K562 (cell line): Measurements from ENCODE around the gene HOXA11. TPM values are rescaled to one million over a fixed set of nuclear protein-coding genes. Genes with fewer than 3 reads are reported as not detected.

Experiments used
- ATAC-seq: fragments of 200-7000 bp; cut with Tn5 transposase; 3 replicates; pipeline ENCODE4 v1.9.1; 2020; ENCODE audit warnings: moderate library complexity
- BruUV-seq: library from RNA; stranded (reverse); fragments of 400-500 nt; replicated peaks from 2 replicates; lab custom pipeline; 2021; lab: Mats Ljungman, UMichigan
- CTCF ChIA-PET: fragments of 300-600 bp; formaldehyde crosslinking; extraction: SDS; loops from one replicate; lab custom pipeline; 2021; ENCODE audit warnings: low intra/inter-chr PET ratio; lab: Yijun Ruan, JAX
- POLR2A ChIA-PET: fragments of 300-600, 350-650 bp; sonication (Branson Sonifier 250); formaldehyde crosslinking; extraction: SDS; loops from one replicate; lab custom pipeline; 2021; ENCODE audit warnings: antibody characterized with exemption, inconsistent platforms; lab: Yijun Ruan, JAX
- DNase-seq, 4 experiments: peaks; one replicate each; pipeline versions ENCODE4 v3.0.0 to v3.0.0-alpha.2; 2011 to 2018; ENCODE audit warnings: low spot score in 3 of 4, mixed read lengths in 3 of 4; ENCODE audit errors: extremely low read depth in 1 of 4
- FAIRE-seq: peaks from 2 replicates; lab custom pipeline; 2011; peaks lifted over from hg19 to GRCh38; lab: Jason Lieb, UNC
- H2AFZ ChIP-seq: 2 replicates; pipeline ENCODE4 v1.6.0; 2011; ENCODE audit warnings: low read depth, low read length, control low read depth, inconsistent platforms
- H3K27ac ChIP-seq: fragments of 200-600 bp; 3 replicates; pipeline ENCODE4 v1.8.0; 2011; ENCODE audit warnings: low read depth, mild to moderate bottlenecking, control low read depth, inconsistent platforms, low read length, moderate library complexity, mixed read lengths; ENCODE audit errors: extremely low read depth
- H3K27me3 ChIP-seq, 2 experiments: fragments of 300-600 bp in 1 of 2; 2 replicates in 1 of 2; 3 replicates in 1 of 2; pipeline versions ENCODE4 v1.6.0 to v1.8.0; 2011; ENCODE audit warnings: inconsistent platforms in 2 of 2, low read length in 2 of 2, mild to moderate bottlenecking in 1 of 2, mixed read lengths in 1 of 2, moderate library complexity in 1 of 2; ENCODE audit not compliant: control insufficient read depth in 2 of 2, insufficient read depth in 2 of 2
- H3K36me3 ChIP-seq: fragments of 300-600 bp; 3 replicates; pipeline ENCODE4 v1.8.0; 2011; ENCODE audit warnings: mild to moderate bottlenecking, low read length, inconsistent platforms; ENCODE audit not compliant: control insufficient read depth, insufficient read depth
- H3K4me1 ChIP-seq, 2 experiments: fragments of 200-600 bp in 1 of 2; replicated peaks in 1 of 2; 2 replicates in 1 of 2; 3 replicates in 1 of 2; pipeline versions ENCODE4 v1.5.1 to v1.8.0; 2011; ENCODE audit warnings: inconsistent platforms in 2 of 2, low read length in 2 of 2, mild to moderate bottlenecking in 1 of 2, mixed read lengths in 1 of 2, moderate library complexity in 1 of 2; ENCODE audit not compliant: control insufficient read depth in 2 of 2, insufficient read depth in 2 of 2
- H3K4me2 ChIP-seq: 2 replicates; pipeline ENCODE4 v1.6.1; 2011; ENCODE audit warnings: low read length, control low read depth, inconsistent platforms, mixed read lengths; ENCODE audit not compliant: insufficient read depth
- H3K4me3 ChIP-seq: fragments of 200-600 bp; sonication (generic), shearing (Covaris generic); 2 replicates; pipeline ENCODE4 v1.5.1; 2016; ENCODE audit warnings: control low read depth, inconsistent platforms
- H3K79me2 ChIP-seq: fragments of 200-600 bp; 3 replicates; pipeline ENCODE4 v1.8.0; 2011; ENCODE audit warnings: low read length, inconsistent platforms; ENCODE audit not compliant: control insufficient read depth, insufficient read depth
- H3K9ac ChIP-seq, 2 experiments: 2 replicates each; pipeline versions ENCODE4 v1.6.0 to v1.6.1; 2011; ENCODE audit warnings: low read depth in 2 of 2, low read length in 2 of 2, control low read depth in 1 of 2, inconsistent platforms in 1 of 2, mild to moderate bottlenecking in 1 of 2, mixed read lengths in 1 of 2; ENCODE audit not compliant: insufficient read depth in 1 of 2
- H3K9me1 ChIP-seq: one replicate; pipeline ENCODE4 v1.6.0; 2011; ENCODE audit warnings: inconsistent platforms, mild to moderate bottlenecking, low read length, moderate library complexity; ENCODE audit not compliant: control insufficient read depth, insufficient read depth
- H3K9me3 ChIP-seq: replicated peaks from 2 replicates; pipeline ENCODE4 v1.5.1; 2011; ENCODE audit warnings: low read depth, low read length, inconsistent platforms; ENCODE audit not compliant: control insufficient read depth, insufficient read depth
- H4K20me1 ChIP-seq: replicated peaks from 2 replicates; pipeline ENCODE4 v1.6.1; 2011; ENCODE audit warnings: low read length, inconsistent platforms, mixed read lengths; ENCODE audit not compliant: control insufficient read depth, insufficient read depth
- CHD1 ChIP-seq: fragments of 200-600 bp; sonication (generic); IDR thresholded peaks from one replicate; pipeline ENCODE4 v1.6.1; 2012; ENCODE audit warnings: mild to moderate bottlenecking, moderate library complexity, low read length, inconsistent platforms
- EZH2 ChIP-seq: IDR thresholded peaks from 2 replicates; pipeline ENCODE4 v1.6.1; 2012; ENCODE audit warnings: low read depth, mild to moderate bottlenecking, inconsistent platforms, low read length, borderline replicate concordance
- FOXP1 ChIP-seq: sonication (generic); formaldehyde crosslinking; IDR thresholded peaks from 2 replicates; pipeline ENCODE4 v1.8.0; 2022; ENCODE audit warnings: mild to moderate bottlenecking, missing genetic modification reagents
- ILF3 ChIP-seq: fragments of 450-650 bp; IDR thresholded peaks from 2 replicates; pipeline ENCODE4 v1.6.1; 2018; ENCODE audit warnings: antibody characterized with exemption, mild to moderate bottlenecking, moderate library complexity, borderline replicate concordance
- JUNB ChIP-seq: fragments of 450-650 bp; formaldehyde crosslinking; conservative IDR thresholded peaks from 2 replicates; pipeline ENCODE4 v1.4.0; 2020; ENCODE audit warnings: mild to moderate bottlenecking
- RNF219 ChIP-seq: fragments of 250-450 bp; sonication (Bioruptor Pico); IDR thresholded peaks from 2 replicates; pipeline ENCODE4 v1.5.0; 2022; ENCODE audit warnings: mild to moderate bottlenecking
- SIN3B ChIP-seq: fragments of 450-650 bp; IDR thresholded peaks from 2 replicates; pipeline ENCODE4 v1.6.1; 2017; ENCODE audit warnings: low read depth, mild to moderate bottlenecking, moderate library complexity
- ZNF134 ChIP-seq: fragments of 250-450 bp; sonication (Bioruptor Pico); conservative IDR thresholded peaks from 2 replicates; pipeline ENCODE4 v1.4.0; 2020
- ZNF395 ChIP-seq: fragments of 200-800 bp; sonication (Bioruptor generic); IDR thresholded peaks from 2 replicates; pipeline ENCODE4 v1.6.1; 2017; ENCODE audit warnings: missing genetic modification characterization, missing compliant biosample characterization
- ZNF444 ChIP-seq: fragments of 250-450 bp; sonication (Bioruptor Pico); IDR thresholded peaks from 2 replicates; pipeline ENCODE4 v1.4.0; 2020; ENCODE audit warnings: mild to moderate bottlenecking, moderate library complexity
- ZNF57 ChIP-seq: fragments of 450-650 bp; formaldehyde crosslinking; IDR thresholded peaks from 2 replicates; pipeline ENCODE4 v1.4.0; 2020; ENCODE audit warnings: mild to moderate bottlenecking, moderate library complexity
- WGBS: fragments of 100-300 bp; shearing (Covaris generic); methylation state at CpG from one replicate; pipeline ENCODE4 v1.1.6; 2016; ENCODE audit warnings: low coverage, mixed read lengths; ENCODE audit not compliant: insufficient coverage; ENCODE audit errors: missing lambda C conversion rate; 5-methylcytosine and 5-hydroxymethylcytosine counted together
- in situ Hi-C: fragments of 300-500 bp; cut with MboI; formaldehyde crosslinking; loops from 4 replicates; pipeline ENCODE4 v1.15.0; 2018; ENCODE audit warnings: inconsistent platforms, mixed read lengths
- intact Hi-C: fragments of 100-400 bp; cut with micrococcal nuclease; formaldehyde crosslinking; loops from 2 replicates; pipeline ENCODE4 v1.14.2; 2022
- polyA plus RNA-seq, 8 experiments: library from polyadenylated mRNA; depleted of rRNA in 4 of 8; stranded (reverse) in 5 of 8; unstranded in 3 of 8; fragments of >200 nt; fragmentation: Nextera tagmentation in 2 of 8; fragmentation: Illumina TruSeq in 1 of 8; extraction: Ambion mirVana in 2 of 8; extraction: Trizol in 1 of 8; gene quantifications; 2 replicates each; pipeline versions ENCODE4 v1.2.1 to v1.2.3, GENCODE V29; 2011 to 2014; ENCODE audit warnings: inconsistent platforms in 1 of 8, missing spikeins in 1 of 8
- total RNA-seq, 7 experiments: library from RNA; depleted of rRNA in 6 of 7; stranded (reverse); fragments of >200 nt in 6 of 7; fragmentation: Illumina TruSeq in 2 of 7; extraction: Trizol in 2 of 7; gene quantifications; 2 replicates each; pipeline versions ENCODE4 v1.2.1 to v1.2.3, GENCODE V29; 2011 to 2021; ENCODE audit warnings: low replicate concordance in 1 of 7

Gene HOXA11
- total and polyA plus RNA-seq, 9 of the 15 experiments (the other 6 are each of a cell fraction or from before 2014, with no cell fraction given) = not detected

- in situ Hi-C loops (loop anchor here (10.0 kb wide), 1 partner anchor 290 kb away; no protein-coding TSS in a partner anchor), intact Hi-C loops (no loop called here)
- ChIA-PET CTCF (no interaction called here), POLR2A (interaction anchor here (0.7 kb wide), 1 partner anchor 469 kb away, joined by 4 read pairs; no protein-coding TSS in a partner anchor)
- no peak overlapping the region for H3K27ac ChIP-seq
- ATAC-seq = no peak
- peaks cover 0 to 14% of the 10 kb centered on the region in 2 experiments; a peak in 2 of 5 replicates for H3K4me1 ChIP-seq
- no peak overlapping the region for H2AFZ ChIP-seq
- BruUV-seq = no TSS peak
- H3K9me3 ChIP-seq = no peaks in the 10 kb centered on the region
- no peaks in the 10 kb centered on the region for H3K9me1 ChIP-seq
- H3K4me3 ChIP-seq = no peak overlapping the region
- H3K36me3 ChIP-seq = no peaks in the 10 kb centered on the region
- no peak overlapping the region for H3K4me2 ChIP-seq
- no peak overlapping the region for H3K9ac ChIP-seq
- no peaks in the 10 kb centered on the region for H3K79me2 ChIP-seq
- no peak for TF ChIP-seq ZNF57 (CRISPR knock-in tag)
- no peak for FAIRE-seq
- no peaks in the 10 kb centered on the region for H4K20me1 ChIP-seq
- no peak for DNase-seq
- H3K27me3 ChIP-seq = peaks cover 30 to 88% of the 10 kb centered on the region in 2 experiments
- WGBS = 13% methylated on average over 25 of the region's 31 CpGs
These were observed 40.3 kb downstream of the HOXA11 start for GRCh38 chr7:27144781-27145164.

GRCh38 chr7:27143950-27144780 is 40.9 kb downstream of the HOXA11 start:
- Histone ChIP-seq H3K4me3 (no peak overlapping the region), H3K9me1 (no peaks in the 10 kb centered on the region), H3K9ac (no peak overlapping the region), H3K36me3 (no peaks in the 10 kb centered on the region), H3K27me3 (peaks cover 30 to 91% of the 10 kb centered on the region in 2 experiments), H3K27ac (no peak overlapping the region), H4K20me1 (no peaks in the 10 kb centered on the region), H3K4me1 (peaks cover 0 to 20% of the 10 kb centered on the region in 2 experiments; a peak in 2 of 5 replicates), H3K79me2 (no peaks in the 10 kb centered on the region), H3K9me3 (no peaks in the 10 kb centered on the region), H3K4me2 (no peak overlapping the region), H2AFZ (no peak overlapping the region)
- DNase-seq (no peak), FAIRE-seq (no peak), ATAC-seq (no peak)
- intact Hi-C loops (no loop called here), in situ Hi-C loops (loop anchor here (10.0 kb wide), 1 partner anchor 289 kb away; no protein-coding TSS in a partner anchor)
- CTCF ChIA-PET = no interaction called here
- 35% methylated on average over 37 of the region's 40 CpGs for WGBS
- BruUV-seq = no TSS peak
- POLR2A ChIA-PET = interaction anchor here (0.6 to 0.7 kb wide), 3 partner anchors 18 to 468 kb away, joined by 3 to 4 read pairs (median 3); no protein-coding TSS in a partner anchor
- TF ChIP-seq RNF219 (CRISPR knock-in tag) (no peak), ILF3 (no peak), SIN3B (no peak), FOXP1 (CRISPR knock-in tag) (no peak), ZNF395 (no peak), CHD1 (no peak), ZNF444 (CRISPR knock-in tag) (no peak), ZNF134 (CRISPR knock-in tag) (no peak), JUNB (CRISPR knock-in tag) (no peak), EZH2 (no peak)
